GM18517 (cell line): ENCODE data around the gene KDM5A.
A peak's percentile ranks its signal among the peaks of the same experiment; 100 is the strongest.
"Not testable (repeated sequence)": the region's sequence is repeated elsewhere in the genome, so short reads cannot be mapped to it uniquely, and the experiment has no call there.

Experiments used
- ATAC-seq: cut with Tn5 transposase; IDR thresholded peaks from one replicate; pipeline ENCODE4 v1.9.1; 2021; ENCODE audit warnings: mild to moderate bottlenecking, moderate library complexity; ENCODE audit not compliant: unreplicated experiment

Gene KDM5A

GRCh38 chr12:389142-390096, at the start of gene KDM5A:
KDM5A (minus strand) TSS chr12:389320; CDS start chr12:389091, 229 bp downstream.
- peak; percentile 85 for ATAC-seq

DNA sequence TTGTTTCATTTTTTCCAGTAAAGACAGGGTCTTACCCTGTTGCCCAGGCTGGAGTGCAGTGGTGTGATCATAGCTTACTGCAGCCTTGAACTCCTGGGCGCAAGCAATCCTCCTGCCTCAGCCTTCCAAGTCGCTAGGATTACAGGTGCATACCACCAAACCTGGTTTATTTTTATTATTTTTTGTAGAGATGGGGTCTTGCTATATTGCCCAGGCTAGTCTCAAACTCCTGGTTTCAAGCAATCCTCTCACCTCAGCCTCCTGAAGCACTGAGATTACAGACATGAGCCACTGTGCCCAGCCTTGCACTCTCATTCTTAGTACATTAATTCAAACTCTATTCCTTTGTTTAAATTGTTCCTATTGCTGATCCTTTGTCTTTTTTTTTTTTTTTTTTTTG, 46.6 kb upstream of the KDM5A start:
- ATAC-seq: not testable (repeated sequence)

DNA sequence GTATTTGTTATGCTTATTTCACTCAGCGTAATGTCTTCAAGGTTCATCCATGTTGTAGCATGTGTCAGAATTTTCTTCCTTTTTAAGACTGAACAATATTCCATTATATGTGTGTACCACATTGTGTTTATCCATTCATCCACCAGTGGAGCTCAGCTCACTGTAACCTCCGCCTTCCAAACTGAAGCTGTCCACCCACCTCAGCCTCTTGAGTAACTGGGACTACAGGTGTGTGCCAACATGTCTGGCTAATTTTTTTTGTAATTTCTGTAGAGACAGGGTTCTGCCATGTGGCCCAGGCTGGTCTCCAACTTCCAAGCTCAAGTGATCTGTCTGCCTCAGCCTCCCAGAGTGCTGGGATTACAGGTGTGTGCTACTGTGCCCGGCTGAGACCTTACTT, 33.4 kb upstream of the KDM5A start:
- no peak for ATAC-seq

GRCh38 chr12:418432-418831, 29.3 kb upstream of the KDM5A start:
- no peak for ATAC-seq

GRCh38 chr12:414859-415258, 25.7 kb upstream of the KDM5A start:
- no peak for ATAC-seq

GRCh38 chr12:402029-402389, 12.9 kb upstream of the KDM5A start:
- no peak for ATAC-seq

GRCh38 chr12:401235-402028, 12.3 kb upstream of the KDM5A start, which contains the start of gene CCDC77:
CCDC77 (plus strand) TSS chr12:401644; CDS start chr12:409384, 7,740 bp downstream.
- ATAC-seq: peak; percentile 98

DNA sequence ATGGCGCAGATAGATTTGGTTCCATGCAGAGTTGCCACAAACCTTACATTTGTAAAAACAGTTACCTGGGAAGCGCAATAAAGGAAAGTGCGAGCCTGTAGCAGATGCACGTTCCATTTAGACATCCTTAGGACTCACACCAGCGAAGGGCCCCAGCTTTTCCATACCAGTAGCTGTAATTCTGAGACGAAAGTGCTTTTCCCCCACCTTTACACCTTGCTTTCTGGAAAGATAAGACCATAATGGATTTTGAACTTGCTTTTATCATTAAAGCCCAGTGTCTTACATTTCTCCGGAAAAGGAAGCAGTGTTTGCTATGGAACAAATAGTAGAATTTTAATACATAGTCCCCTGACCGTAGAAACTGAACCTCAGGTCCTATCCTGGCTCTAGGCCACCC, 11.7 kb upstream of the KDM5A start:
- ATAC-seq: no peak

DNA sequence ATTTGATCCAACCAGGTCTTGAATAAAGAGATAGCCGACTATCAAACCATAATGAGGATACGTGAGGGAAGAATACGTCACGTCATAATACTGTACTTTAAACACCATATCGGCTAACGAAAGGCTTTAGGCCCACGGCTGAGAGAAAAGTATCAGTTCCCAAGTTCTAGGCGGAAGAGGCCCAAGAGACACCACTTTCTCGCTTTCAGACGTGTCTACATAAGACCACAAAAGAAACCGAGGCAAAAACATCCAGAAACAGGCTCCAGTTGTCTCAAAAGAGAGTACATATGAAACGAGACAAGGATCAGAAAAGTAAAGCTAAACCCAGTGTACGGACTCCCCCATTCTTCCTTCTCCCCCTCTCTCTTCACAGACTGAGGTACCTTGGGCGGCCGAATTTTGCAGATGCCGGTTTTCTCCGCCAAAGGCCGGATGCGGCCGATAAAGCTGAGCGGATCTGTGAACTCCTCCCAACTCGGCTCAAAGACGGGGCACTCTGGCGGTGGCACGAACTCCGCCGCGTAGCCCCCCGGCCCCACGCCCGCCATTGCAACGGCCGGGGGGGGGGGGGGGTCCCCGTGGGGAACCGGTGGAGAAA, 479 bp downstream of the KDM5A start:
- peak; percentile 23 for ATAC-seq

GRCh38 chr12:388012-388411, 1.1 kb downstream of the KDM5A start:
- no peak for ATAC-seq

DNA sequence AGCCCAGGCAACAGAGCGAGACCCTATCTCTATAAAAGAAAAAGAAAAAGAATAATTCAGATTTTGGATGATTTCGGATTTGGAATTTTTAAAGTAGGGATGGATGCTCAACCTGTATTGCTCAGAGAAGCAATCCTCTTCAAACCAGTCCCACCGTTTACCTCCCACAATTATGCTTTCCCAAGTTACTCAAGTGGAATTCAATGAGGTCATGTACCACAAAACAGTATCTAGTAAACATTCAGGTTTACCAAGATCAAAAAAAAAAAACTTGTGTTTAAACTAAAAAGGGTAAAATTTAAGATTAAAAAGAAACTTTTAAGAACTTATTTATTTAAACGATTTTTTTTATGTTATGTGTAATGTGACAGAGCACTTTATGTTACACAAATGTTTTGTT, 2.5 kb downstream of the KDM5A start:
- ATAC-seq: no peak

- not testable (repeated sequence) for ATAC-seq
Measured at GRCh38 chr12:370739-371485, 18.2 kb downstream of the KDM5A start.

- ATAC-seq: no peak
Measured at GRCh38 chr12:367972-368371, 21.1 kb downstream of the KDM5A start.

DNA sequence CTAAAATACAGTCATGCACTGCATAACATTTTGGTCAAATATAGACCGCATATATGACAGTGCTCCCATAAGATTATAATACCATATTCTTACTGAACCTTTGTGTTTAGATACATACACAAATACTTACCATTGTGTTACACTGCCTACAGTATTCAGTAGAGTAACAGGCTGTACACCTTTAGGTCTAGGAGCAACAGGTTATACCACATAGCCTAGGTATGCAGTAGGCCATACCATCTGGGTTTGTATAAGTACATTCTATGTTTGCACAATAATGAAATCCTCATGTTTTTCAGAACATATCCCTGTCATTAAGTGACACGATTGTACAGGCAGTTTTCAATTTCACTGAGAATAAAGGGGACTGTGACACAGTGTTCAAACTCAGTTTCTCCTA, 22.3 kb downstream of the KDM5A start:
- no peak for ATAC-seq

DNA sequence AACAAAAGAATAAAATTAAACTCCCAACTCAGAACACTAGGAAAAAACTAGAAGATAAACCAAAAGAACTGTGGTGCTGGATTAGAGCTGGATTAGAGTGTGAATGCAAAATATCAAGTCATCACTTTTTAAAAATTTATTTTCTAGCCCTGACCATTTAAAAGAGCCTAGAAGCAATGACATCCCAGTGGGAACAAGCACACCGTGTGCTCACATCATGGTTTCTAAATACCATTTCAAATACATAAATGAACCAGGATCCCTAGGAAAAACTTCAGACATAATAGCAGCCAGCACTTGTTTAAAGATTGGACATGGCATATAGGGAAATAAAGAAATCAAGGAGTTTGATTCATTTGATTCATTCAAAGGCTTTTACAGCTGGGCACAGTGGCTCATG, 30.0 kb downstream of the KDM5A start:
- ATAC-seq: no peak

DNA sequence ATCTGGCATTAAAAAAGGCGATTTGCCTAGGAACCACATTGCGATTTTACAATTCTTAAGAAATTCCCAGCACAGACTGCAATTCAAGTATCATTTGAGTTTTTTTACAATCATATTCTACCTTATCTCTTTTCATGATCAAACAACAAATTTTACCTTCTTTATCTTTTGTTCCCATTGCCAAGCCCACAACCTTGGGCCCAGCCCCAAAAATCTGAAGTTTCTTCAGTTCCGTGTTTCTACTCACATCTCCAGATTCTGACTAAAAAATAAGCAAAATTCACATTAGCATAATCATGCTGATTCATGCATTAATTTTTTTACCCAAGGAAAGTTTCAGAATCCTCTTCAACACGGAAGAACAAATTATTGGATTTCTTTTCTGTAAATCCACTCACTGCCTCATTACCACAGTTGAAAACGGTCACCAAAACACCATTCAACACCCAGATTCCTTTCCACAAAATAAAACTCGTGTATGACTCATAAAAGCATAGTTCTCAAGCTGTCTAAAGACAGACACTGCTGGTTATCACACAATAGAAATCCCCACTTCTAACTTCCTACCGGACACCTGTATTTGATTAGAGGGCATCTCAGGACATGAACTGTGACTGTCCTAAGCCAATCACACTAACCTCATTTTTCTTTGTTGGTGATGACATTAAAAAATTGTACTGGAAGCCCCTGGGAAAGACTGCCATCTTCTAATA, 32.7 kb downstream of the KDM5A start:
- ATAC-seq: no peak

DNA sequence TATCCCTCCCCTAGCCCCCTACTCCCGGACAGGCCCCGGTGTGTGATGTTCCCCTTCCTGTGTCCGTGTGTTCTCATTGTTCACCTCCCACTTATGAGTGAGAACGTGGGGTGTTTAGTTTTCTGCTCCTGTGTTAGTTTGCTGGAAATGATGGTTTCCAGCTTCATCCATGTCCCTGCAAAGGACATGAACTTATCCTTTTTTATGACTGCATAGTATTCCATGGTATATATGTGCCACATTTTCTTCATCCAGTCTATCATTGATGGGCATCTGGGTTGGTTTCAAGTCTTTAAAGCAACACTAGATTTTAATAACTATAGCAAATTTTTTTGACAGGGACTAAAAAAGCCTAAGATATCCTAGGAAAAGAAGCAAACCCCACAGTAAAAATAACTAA, 37.9 kb downstream of the KDM5A start:
- ATAC-seq: not testable (repeated sequence)

GRCh38 chr12:349625-350024, 39.5 kb downstream of the KDM5A start:
- ATAC-seq: not testable (repeated sequence)

DNA sequence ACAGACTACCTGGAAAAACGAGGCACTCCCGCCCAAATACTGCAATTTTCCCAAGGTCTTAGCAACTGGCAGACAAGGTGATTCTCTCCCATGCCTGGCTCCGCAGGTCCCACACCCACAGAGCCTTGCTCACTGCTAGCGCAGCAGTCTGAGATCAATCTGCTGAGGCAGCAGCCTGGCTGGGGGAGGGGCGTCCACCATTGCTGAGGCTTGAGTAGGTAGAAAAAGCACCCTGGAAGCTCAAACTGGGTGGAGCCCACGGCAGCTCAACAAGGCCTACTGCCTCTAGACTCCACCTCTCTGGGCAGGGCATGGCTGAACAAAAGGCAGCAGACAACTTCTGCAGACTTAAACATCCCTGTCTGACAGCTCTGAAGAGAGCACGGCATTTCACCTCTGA, 46.1 kb downstream of the KDM5A start:
- ATAC-seq: not testable (repeated sequence)

DNA sequence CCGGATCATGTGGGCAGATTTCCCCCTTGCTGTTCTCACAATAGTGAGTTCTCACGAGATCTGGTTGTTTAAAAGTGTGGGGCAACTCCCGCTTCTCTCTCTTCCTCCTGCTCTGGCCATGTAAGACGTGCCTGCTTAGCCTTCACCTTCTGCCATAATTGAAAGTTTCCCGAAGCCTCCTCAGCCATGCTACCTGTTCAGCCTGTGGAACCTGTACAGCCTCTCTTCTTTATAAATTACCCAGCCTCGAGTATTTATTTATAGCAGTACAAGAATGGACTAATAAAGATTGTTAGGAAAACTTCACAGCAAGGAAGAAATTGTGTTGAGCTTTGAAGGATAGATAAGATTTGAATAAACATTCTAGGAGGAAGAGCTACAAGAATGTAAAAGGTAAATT, 52.1 kb downstream of the KDM5A start:
- ATAC-seq: no peak
